Measurements from ENCODE around the gene LRPAP1. TPM values are rescaled to one million over a fixed set of nuclear protein-coding genes. Genes with fewer than 3 reads are reported as not detected.

Gene LRPAP1
- total and polyA plus RNA-seq, 2 donors (not counting 3 experiments of a cell fraction or from before 2014, with no cell fraction given), result 90.1 to 170 TPM

DNA sequence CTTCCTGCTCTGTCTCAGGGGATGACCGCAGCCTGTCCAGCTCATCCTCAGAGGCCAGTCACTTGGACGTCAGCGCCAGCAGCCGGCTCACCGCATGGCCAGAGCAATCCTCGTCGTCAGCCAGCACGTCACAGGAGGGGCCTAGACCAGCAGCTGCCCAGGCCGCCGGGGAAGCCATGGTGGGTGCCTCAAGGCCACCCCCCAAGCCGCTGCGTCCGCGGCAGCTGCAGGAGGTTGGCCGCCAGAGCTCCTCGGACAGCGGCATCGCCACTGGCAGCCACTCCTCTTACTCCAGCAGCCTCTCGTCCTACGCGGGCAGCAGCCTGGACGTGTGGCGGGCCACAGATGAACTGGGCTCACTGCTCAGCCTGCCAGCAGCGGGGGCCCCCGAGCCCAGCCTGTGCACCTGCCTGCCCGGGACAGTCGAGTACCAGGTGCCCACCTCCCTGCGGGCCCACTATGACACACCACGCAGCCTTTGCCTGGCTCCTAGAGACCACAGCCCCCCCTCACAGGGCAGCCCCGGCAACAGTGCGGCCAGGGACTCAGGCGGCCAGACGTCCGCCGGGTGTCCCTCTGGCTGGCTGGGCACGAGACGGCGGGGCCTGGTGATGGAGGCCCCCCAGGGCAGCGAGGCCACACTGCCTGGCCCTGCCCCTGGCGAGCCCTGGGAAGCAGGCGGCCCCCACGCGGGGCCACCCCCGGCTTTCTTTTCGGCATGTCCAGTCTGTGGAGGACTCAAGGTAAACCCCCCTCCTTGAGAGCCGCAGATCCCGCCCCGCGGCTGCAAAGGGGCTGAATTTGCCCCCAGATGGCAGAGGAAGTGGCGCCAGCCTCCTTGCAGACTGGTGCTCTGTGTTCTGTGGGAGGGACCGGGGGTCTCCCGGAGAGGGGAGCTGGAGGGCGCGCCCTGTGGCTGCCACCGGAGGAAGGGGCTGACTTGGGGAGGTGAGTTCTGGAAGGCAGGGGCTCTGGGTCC lies 39.2 kb downstream of the LRPAP1 start:
- dilution Hi-C loops (cut with MboI; ENCODE audit: extremely low pct_ligation_motif_present, low sequenced_read_pairs), result no loop called here
- intact Hi-C loops (cut with micrococcal nuclease), result no loop called here
- POLR2A ChIA-PET, result no interaction called here

GRCh38 chr4:3491681-3492405 lies 40.4 kb downstream of the LRPAP1 start:
- Histone ChIP-seq H3K9me3 (replicated peaks; ENCODE audit: control insufficient read depth, insufficient read depth, low read length) (no peaks in the 10 kb centered on the region), H3K4me3 (replicated peaks in 1 of 3; ENCODE audit: insufficient read depth in 1 of 3, low read depth in 1 of 3, low read length in 3 of 3) (no peak overlapping the region), H3K9me1 (replicated peaks; ENCODE audit: control insufficient read depth, extremely low read depth, insufficient read depth, low read length) (no peaks in the 10 kb centered on the region), H3K4me1 (ENCODE audit: control insufficient read depth, extremely low read depth, insufficient read depth, low read length) (no peaks in the 10 kb centered on the region), H3K79me2 (ENCODE audit: control insufficient read depth, insufficient read depth, low read length) (no peaks in the 10 kb centered on the region), H2AFZ (ENCODE audit: low read depth, low read length) (no peak overlapping the region), H4K20me1 (replicated peaks; ENCODE audit: control insufficient read depth, extremely low read depth, insufficient read depth, low read length) (no peaks in the 10 kb centered on the region), H3K27me3 (ENCODE audit: control insufficient read depth in 2 of 2, insufficient read depth in 2 of 2, low read length in 2 of 2) (peaks cover 2 to 7% of the 10 kb centered on the region in 2 experiments), H3K4me2 (ENCODE audit: insufficient read depth, low read length) (no peak overlapping the region), H3K9ac (replicated peaks; ENCODE audit: extremely low read depth, insufficient read depth, low read length) (no peak overlapping the region), H3K27ac (ENCODE audit: insufficient read depth, low read depth, low read length) (no peak overlapping the region), H3K36me3 (ENCODE audit: control insufficient read depth in 2 of 2, extremely low read depth in 1 of 2, insufficient read depth in 2 of 2, low read length in 2 of 2) (no peaks in the 10 kb centered on the region)
- dilution Hi-C loops (cut with MboI; ENCODE audit: extremely low pct_ligation_motif_present, low sequenced_read_pairs), result no loop called here
- CTCF ChIA-PET, result interaction anchor here (2.2 kb wide), 1 partner anchor 11 kb away, joined by 13 read pairs; no protein-coding TSS in a partner anchor
- TF ChIP-seq EZH2 (IDR thresholded peaks at IDR 0.05; ENCODE audit: borderline replicate concordance, low read depth, low read length, severe bottlenecking), result no peak
- no peak for TF ChIP-seq MYC (IDR thresholded peaks at IDR 0.05; ENCODE audit: low read depth, low read length)
- TF ChIP-seq FOS (IDR thresholded peaks at IDR 0.05; ENCODE audit: borderline replicate concordance, insufficient read depth, low read length), result no peak
- no peak for TF ChIP-seq POLR2A (IDR thresholded peaks at IDR 0.05; ENCODE audit: low read depth, low read length)
- no peak for TF ChIP-seq POLR2AphosphoS5 (IDR thresholded peaks at IDR 0.05; ENCODE audit: insufficient read depth, low read depth, low read length)
- TF ChIP-seq GATA2 (IDR thresholded peaks at IDR 0.05; ENCODE audit: insufficient read depth, insufficient read length, low read depth, low read length), result no peak
- TF ChIP-seq CTCF (IDR thresholded peaks at IDR 0.05; ENCODE audit: extremely low read depth in 1 of 2, insufficient read depth in 1 of 2, low read depth in 1 of 2, low read length in 2 of 2), result no peak
- TF ChIP-seq MAX (IDR thresholded peaks at IDR 0.05; ENCODE audit: insufficient read depth, insufficient read length), result no peak
- no peak for TF ChIP-seq JUN (IDR thresholded peaks at IDR 0.05; ENCODE audit: borderline replicate concordance, insufficient read depth, insufficient read length, low read depth)
- FAIRE-seq (no peak), DNase-seq (ENCODE audit: low read depth, low spot score) (no peak)
- intact Hi-C loops (cut with micrococcal nuclease), result no loop called here
- POLR2A ChIA-PET, result no interaction called here
- no TSS peak for BruUV-seq (replicated peaks)

More for the DNA sequence above, 39.2 kb downstream of the LRPAP1 start:
- H3K27me3 ChIP-seq (ENCODE audit: control insufficient read depth in 2 of 2, insufficient read depth in 2 of 2, low read length in 2 of 2), result peaks cover 2 to 7% of the 10 kb centered on the region in 2 experiments
- no peak for FAIRE-seq
- H3K27ac ChIP-seq (ENCODE audit: insufficient read depth, low read depth, low read length), result no peak overlapping the region
- H3K9me3 ChIP-seq (replicated peaks; ENCODE audit: control insufficient read depth, insufficient read depth, low read length), result no peaks in the 10 kb centered on the region
- H3K9ac ChIP-seq (replicated peaks; ENCODE audit: extremely low read depth, insufficient read depth, low read length), result no peak overlapping the region
- H3K36me3 ChIP-seq (ENCODE audit: control insufficient read depth in 2 of 2, extremely low read depth in 1 of 2, insufficient read depth in 2 of 2, low read length in 2 of 2), result no peaks in the 10 kb centered on the region
- H3K79me2 ChIP-seq (ENCODE audit: control insufficient read depth, insufficient read depth, low read length), result no peaks in the 10 kb centered on the region
- no peak overlapping the region for H3K4me3 ChIP-seq (replicated peaks in 1 of 3; ENCODE audit: insufficient read depth in 1 of 3, low read depth in 1 of 3, low read length in 3 of 3)
- CTCF ChIA-PET, result interaction anchor here (1.5 to 2.2 kb wide), 2 partner anchors 12 kb away, joined by 13 to 15 read pairs; no protein-coding TSS in a partner anchor
- no peak overlapping the region for H2AFZ ChIP-seq (ENCODE audit: low read depth, low read length)
- H3K4me2 ChIP-seq (ENCODE audit: insufficient read depth, low read length), result no peak overlapping the region
- TF ChIP-seq POLR2A (IDR thresholded peaks at IDR 0.05; ENCODE audit: low read depth, low read length) (no peak), GATA2 (IDR thresholded peaks at IDR 0.05; ENCODE audit: insufficient read depth, insufficient read length, low read depth, low read length) (no peak), MAX (IDR thresholded peaks at IDR 0.05; ENCODE audit: insufficient read depth, insufficient read length) (no peak), FOS (IDR thresholded peaks at IDR 0.05; ENCODE audit: borderline replicate concordance, insufficient read depth, low read length) (no peak)
- no peaks in the 10 kb centered on the region for H4K20me1 ChIP-seq (replicated peaks; ENCODE audit: control insufficient read depth, extremely low read depth, insufficient read depth, low read length)
- DNase-seq (ENCODE audit: low read depth, low spot score), result no peak
- H3K4me1 ChIP-seq (ENCODE audit: control insufficient read depth, extremely low read depth, insufficient read depth, low read length), result no peaks in the 10 kb centered on the region
- BruUV-seq (replicated peaks), result no TSS peak
- no peaks in the 10 kb centered on the region for H3K9me1 ChIP-seq (replicated peaks; ENCODE audit: control insufficient read depth, extremely low read depth, insufficient read depth, low read length)
